ENCODE measurements around the gene MEIS2.

Gene MEIS2

DNA sequence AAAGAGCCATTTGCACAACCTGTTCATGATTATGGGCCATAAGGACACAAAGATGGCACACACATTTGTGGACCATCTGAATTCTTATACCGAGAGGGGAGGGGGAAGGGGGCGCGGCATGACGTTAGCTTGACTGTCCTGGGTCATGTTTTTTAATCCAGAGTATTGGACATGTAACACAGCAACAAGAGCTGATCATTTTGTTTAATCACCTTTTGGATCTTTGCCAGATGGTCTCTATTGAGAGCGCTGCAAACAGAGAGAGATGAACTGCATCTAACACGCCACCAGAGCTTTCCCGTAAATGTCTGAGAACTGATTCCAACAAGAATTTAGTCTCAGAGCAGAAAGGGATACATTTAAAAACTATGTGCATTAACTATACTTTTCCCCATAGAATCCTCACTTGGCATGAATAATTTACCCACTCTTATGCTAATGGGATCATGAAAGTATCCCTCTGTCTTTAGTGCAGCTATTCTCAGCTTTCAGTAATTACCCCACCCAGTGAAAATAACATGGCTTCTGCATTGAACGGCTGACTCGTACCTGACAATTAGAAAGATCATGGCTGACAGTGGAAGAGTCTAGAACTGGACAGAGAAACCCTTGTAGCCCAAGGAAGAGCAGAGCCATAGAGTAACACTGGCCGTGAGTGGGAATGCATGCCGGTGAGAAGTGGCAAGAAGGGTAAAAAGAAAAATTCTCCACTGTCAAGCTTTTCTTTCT, 22.6 kb downstream of the MEIS2 start:
- DNase-seq (ENCODE audit: low spot score): no peak

DNA sequence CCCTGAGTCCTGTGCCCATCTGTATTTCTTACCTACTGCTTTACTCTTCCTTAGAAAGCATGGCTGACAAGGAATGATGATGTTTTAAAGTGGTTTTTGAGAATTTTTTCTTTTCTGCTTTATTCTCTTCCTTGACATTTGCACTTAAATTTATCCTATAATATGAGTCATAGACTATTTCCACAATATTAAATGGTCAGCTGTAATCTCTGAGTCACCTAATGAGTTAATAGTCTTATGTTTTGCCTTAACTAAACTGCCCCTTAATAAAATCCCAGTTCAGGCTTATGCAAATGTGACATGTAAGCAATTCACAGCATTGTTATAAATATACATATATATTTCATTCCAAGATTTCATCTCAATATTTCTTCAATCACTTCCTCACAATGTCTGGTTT, 23.8 kb downstream of the MEIS2 start:
- no peak for DNase-seq (ENCODE audit: low spot score)

DNA sequence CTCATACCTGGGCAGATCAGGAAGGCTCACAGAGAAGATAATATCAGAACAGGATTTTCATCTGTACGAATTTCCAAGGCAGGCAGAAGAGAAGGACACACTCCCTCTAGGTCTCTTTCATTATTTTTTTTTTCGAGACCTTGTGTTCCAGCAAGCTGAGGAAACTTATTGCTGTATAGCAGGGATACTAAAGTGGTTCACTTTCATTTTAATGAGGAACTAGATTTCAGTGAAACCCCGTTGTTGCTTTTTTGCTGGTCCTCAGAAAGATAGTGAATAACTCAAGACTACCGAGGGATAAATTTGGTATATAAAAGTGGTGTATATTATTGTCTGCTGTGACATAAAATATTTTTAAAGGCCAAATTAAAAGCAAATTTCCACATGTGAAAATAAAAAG, 24.6 kb downstream of the MEIS2 start:
- DNase-seq (ENCODE audit: low spot score): no peak

DNA sequence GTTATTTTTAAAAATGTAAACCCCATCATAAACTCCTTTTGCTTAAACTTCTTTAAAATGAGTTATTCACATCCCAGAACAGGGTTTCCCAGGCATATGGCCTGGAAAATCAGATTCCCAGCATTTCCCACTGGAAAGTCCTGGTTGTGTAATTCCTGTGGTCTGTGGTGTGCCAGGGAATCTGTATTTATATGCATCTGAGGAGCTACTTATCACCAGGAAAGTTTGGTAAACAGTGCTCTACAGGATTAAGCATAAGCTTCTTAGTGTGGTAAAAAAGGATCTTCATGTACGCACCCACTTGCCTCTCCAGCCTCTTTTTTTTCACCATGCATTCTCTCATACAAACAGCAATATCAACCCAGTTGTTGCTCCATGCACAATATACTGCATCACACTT, 28.2 kb downstream of the MEIS2 start:
- no peak for DNase-seq (ENCODE audit: low spot score)

DNA sequence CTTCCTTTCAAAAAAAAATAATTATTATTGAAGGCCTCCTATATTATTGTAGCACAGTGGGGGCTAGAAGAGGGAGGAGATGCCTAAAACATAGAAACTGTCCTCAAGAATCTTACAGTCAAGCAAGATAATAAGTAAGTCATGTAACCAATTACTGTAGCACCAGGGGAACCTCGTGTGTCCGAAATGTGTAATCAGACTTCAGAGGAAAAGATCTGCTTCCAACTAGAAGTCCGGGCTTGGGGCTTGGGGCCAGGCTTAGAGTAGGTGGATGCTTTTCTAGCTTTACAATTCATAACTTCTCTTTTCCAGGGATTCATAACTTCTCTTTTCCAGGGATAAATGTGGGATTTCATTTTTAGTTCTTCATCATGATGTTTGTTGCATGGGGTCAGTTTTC, 29.2 kb downstream of the MEIS2 start:
- no peak for DNase-seq (ENCODE audit: low spot score)

DNA sequence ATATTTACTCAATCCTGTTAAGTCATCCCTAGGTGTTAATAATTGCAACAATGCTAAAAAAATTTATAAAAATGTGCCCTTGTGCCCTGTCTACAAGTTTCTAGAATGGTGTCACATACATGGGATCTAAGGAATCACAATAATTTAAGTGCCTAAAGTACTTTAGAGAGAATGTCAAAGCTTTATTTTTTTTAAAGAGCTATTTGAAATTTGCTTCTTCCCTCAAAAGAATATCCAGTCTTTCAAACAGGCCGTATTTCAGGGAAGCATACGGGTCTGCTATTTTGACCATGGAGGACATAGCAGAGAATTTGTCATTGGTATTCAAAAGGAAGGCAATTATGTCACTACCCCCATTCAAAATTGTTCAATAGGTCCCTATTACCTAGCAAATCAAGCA, 29.7 kb downstream of the MEIS2 start:
- no peak for DNase-seq (ENCODE audit: low spot score)

DNA sequence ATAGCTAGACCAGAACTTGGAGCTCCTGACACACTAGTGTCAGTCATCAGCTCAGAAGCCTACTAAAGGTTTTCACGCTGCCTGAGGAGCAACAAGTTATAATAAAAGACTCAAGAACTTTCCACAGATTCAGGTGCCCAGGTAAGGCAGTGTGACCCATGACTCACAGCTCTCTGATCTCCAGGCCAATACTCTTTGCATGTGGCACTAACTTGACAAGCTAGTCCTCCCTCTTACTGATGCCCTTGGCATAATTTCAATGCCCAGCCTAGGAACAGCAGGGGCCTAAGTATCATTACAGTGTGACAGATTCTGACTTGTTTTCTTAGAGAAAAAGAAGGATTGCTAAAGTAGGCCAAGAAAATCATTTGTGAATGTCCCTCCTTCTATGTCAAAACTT, 38.4 kb downstream of the MEIS2 start:
- DNase-seq (ENCODE audit: low spot score): no peak

DNA sequence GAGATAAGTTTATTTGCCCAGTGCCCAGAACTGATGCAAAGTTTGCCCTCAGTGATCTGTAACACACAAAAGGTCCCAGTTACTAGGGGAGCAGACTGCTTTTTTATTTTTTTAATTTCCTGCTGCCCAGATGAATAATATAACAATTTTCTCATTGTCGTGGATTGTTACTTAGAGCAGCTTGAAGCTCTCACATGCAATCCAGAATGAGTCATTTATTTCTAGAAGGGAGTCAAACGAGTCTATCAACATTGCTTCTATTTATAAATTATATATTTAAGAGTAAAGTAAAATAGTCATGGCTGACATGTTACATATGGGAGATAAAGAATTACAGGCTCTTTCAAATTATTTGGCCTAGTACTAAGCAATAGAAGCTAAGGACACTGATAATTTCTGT, 41.3 kb downstream of the MEIS2 start:
- DNase-seq (ENCODE audit: low spot score): no peak

DNA sequence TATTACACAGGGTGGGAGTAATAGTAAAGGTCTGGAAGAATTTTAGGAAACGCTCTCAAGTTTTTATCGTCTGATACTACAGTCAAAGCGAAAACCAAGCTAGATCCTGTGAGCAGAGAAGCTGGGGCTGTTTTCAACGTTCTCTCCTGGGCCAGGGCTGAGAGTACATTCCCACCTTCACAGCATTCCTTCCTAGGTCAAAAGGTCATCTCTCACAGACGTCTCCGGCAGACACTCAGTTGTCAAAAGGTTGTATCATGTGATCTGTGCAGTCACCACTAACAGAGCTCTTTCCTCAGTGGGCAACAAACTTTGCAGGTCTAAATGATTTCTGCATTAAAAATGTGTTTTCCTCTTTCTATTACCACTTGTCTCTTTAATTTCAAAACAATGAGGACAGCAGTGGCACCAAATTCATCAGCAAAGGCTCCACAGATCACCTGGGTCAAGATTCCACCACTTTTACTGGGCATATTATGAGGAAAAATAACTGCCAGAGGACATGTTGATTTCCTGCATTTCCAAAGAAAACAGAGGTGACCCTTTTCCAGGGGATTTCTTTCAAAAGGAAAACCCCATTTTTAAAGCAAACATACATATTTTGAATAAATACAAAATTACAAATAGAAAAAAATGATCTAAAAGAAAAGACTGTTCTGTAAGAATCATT, 41.9 kb downstream of the MEIS2 start:
- no peak for DNase-seq (ENCODE audit: low spot score)

DNA sequence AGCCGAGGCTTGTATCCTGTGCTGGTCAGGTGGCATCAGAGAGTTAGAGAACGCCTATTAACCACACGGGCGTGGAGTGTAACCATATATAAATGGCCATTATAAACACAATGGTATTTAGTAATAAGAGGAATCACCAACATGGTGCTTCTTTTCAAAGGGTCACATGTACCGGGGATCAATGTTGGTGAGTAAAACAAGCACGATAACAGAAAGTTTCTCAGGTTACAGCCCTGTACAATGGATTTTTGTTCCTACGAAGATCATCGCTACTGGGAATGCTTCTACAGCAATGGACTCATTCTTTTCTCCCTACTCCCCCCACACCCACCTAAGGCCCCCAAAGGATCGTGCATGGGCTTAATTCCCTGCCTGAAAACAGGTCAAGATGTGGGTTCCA, 42.5 kb downstream of the MEIS2 start:
- DNase-seq (ENCODE audit: low spot score): no peak

DNA sequence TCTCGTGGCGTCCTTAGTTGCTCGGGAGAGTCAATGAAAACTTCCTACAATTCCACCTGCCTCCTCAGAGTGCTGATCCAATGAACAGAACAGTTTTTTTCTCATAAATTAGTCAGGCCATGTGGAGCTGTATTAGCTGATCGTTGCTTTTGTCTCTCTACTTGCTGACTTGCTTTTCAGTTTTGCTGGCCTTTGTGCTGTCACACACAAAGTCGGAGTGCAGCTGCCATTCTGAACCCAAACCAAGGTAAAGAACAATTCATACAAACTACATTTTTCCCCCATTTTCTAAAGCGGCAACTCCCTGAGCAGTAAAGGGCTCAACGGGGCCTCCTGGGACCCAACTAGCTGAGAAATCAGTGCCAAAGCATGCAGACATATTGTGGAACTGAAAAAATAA, 43.1 kb downstream of the MEIS2 start:
- no peak for DNase-seq (ENCODE audit: low spot score)

DNA sequence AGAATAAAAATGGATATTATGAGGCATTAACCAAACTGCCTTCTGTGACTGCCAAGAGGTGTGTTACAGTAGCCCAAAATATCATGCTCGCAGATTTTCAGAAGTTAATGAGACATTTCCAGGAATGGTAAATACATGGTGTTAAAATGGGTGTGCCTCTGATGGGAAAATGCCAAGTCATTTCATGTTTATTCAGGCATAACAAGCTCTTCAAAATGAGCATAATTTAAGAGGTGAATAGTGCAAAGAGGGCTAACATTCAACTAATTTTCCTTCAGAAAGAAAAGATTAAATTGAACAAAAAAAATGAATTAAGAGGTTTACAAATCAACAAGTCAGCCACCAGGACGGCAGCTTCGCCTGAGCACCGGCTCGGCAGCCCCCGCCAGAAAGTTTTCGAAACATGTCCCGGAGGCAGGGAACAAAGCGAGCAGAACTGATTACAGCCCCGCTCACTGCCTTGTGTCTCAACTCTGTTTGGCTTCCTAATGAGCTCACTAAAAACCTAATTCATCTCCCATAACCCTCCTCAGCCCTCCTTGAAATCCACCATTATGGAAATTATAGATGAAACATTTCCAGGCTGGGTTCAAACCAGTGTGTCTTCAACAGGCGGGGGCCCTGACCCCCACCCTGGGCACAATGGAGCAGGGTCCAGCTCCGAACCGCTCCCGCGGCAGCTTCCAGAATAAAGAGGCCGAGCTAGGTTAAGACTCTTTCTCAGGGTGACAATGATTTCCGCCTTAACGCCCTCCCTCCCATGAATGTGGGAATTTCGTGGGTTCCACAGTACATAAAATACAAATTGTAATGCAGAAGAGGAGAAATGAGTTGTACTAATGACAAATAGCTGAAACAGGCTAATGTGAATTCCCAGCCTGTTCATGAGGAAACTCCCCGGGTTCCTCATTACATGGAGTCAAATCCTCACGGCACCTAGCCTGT, 43.9 kb downstream of the MEIS2 start:
- no peak for DNase-seq (ENCODE audit: low spot score)

DNA sequence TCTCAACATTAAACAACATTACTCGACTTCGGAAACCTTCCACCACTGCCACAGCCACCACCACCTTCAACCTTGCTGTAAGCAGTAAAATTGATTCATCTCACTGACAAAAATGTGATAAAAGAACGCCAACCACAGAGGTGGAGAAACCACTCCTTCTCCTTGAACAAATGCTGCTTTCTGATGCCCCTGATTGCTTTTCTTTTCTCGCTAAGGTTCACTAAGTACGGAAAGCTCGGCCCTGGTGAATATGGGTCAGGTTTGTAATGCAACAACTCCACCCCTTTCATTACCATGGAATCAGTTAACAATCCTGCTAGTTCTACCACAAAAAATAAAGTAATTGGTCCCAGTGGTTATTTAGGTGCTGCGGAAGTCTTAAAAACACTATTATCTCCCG, 44.9 kb downstream of the MEIS2 start:
- DNase-seq (ENCODE audit: low spot score): no peak

DNA sequence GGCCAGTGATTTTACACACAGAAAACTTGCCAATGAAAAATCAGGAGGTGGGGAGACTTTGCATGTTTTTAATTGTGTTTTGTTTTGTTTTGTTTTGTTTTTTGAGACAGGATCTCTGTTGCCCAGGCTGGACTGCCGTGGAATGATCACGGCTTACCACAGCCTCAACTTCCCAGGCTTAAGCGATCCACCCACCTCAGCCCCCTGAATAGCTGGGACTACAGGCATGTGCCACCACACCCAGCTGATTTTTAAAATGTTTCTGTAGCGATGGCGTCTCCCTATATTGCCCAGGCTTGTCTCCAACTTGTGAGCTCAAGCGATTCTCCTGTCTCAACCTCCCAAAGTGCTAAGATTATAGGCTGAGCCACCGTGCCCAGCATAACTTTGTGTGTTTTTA, 46.0 kb downstream of the MEIS2 start:
- no peak for DNase-seq (ENCODE audit: low spot score)

DNA sequence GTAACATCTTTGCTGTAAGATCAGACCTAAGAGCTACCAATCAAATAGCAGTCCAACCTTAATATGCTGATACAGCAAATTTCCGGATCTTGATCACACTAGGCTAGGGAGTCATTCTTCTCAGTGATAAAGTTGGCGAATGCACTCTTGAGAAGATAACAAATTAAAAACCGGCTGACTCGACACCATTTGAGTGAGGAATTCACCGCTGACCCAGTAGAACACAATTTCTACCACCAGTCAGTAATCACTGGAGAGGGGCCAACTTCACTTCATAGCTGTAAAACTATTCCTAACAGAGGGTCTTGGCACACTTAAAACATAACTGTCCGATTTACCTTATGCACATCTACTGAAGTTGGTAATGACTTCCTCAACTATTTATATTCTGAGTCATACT, 47.2 kb downstream of the MEIS2 start:
- DNase-seq (ENCODE audit: low spot score): no peak

DNA sequence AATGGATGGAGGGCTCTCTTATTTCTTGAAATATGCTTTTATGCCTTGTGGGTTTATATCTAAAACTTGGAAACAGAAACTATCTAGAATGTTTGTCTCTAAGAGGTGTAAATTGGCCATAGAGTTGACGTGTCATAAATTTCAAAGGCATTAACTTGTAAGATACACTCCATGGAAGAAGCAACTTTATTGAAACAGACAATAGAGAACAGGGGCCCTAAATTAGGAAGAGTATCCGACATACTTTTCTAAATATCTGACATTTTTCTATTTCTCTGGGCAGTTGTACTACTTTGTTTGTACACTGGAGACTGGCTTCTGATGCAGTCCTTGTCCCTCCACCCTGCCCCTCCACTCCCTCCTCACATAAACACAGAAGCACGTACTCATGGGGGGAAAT, 50.0 kb downstream of the MEIS2 start:
- no peak for DNase-seq (ENCODE audit: low spot score)

DNA sequence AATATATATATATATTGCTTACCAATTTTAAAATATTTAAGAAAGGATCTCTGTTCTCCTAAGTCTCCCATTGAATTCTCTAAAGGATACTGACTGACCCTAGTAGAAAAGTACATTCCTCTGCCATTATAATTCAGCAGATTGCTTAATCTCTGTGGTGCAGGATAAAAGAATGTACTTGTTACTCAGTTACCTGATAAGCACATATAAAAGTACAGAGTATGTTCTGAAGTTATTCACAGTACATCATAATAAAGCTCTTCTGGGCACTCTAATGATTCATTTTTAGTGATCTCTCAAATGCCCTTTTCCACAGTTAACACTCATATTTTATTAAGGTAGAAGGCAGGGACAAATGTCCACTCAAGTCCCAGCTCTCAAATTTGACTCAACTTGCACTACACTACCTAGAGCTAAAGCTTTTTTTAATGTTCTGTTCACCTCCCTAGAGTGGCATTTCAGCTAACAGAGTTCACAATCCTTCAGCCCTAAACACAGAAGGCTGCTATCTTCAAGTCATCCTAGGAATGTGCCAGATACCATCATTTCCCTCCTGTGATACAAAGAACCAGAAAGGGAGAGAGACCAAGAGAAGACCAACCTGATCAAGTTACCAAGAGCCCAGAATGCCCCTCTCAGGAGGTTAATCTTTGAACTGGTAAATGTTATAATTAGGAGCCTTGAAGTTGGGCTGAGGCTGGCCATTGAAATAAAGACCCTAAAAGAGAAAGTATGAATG, 53.3 kb downstream of the MEIS2 start:
- no peak for DNase-seq (ENCODE audit: low spot score)

DNA sequence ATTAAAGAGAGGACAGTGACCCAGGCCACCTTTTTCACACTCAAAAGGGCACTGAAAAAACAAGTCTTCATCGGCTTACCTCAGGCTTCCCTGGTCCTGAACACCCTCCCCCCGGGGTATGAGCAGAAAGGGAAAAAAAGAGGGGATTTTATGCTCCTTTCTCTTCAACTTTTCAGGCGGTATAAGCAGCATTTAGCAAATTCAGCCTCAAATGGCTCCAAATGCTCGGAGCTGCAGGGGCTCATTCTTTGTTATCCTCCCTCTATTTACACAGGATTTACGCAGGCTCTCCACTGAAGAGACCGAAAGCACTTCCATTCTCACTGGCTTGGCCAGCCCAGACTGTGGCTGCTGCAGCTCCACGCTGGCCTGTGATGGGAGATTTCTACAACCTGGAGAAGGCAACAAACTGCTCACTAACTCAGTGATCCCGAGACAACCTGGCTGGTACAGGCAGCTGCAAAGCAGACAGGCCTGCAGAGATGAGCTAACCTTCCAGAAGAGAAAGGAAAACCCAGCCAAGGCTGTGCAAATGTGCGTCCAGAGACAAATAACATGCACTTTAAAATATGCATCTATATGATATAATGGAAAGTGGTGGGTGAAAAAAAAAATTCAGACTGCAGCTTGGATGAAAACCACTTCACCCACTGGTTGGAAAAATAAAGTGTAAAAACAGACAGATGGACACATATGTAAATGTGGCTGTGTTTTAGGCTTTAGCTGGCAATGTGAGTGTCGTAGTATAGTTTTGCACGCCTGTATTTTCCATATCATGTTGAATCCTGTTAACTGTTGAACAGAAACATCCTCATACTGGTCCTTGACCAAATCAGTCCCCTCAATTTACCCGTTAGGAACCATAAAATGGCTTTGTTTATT, 54.2 kb downstream of the MEIS2 start:
- no peak for DNase-seq (ENCODE audit: low spot score)

DNA sequence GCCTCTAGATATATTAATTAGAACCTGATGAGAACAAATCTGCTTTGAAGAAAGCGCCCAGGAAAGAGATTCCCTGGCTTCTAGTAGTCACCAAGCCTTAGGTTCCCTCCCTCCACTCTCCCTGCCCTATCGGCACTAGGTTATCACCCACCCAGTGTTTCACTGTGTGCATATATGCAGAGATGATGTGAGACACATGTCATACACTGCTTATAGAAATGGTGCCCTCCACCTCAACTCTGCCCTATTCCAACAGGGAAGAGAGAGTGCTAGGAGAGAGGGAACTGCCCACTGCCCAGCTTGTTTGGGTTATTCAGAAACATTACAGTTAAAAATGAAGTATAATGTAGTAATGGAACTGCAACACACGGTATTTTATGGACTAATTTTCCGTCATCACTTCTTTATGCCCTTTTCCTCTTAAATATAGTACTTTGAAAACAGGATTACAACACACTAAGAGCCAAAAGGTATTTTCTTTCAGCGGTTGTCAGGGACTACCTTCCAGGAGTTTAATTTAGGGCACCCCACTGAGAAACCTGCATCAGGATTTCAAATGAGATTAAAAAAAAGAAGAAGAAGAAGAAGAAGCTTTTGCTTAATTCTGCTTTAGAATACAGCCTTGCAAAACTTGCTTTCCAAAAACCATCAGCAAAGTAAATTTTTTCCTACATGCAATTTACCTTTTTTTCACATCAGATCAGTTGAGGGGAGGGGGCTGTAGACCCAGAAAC, 55.3 kb downstream of the MEIS2 start:
- DNase-seq (ENCODE audit: low spot score): no peak

DNA sequence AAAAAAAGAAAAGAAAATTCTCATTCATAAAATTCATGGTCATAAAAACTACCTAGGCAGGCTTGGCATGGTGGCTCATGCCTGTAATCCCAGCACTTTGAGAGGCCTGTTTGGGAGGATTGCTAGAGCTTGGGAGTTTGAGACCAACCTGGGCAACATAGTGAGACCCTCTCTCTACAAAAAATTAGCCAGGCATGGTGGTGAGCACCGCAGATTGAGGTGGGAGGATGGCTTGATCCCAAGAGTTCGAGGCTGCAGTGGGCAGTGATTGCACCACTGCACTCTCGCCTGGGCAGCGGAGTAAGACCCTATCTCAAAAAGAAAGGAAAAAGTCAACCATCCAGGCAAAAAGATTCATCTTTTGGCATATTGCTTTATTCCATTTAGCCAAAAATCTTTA, 58.5 kb downstream of the MEIS2 start:
- DNase-seq (ENCODE audit: low spot score): no peak

DNA sequence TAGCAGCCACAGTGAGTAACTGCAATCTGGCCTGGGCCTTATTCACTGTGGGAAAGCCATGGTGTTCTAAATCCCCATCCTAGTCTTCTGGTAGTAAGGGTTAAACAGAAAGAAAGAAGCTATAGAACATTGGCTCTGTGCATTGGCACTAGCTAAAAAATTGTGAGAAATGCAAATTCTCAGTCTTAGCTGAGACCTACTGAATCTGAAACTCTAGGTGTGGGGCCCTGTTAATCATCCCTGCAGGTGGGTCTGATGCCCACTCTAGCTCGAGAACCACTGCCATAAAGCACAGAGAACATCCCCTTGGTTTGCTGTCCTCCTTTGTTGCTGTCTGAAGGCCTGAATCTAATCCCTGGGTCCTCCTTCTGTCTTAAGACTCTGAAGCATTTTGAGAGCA, 59.3 kb downstream of the MEIS2 start:
- DNase-seq (ENCODE audit: low spot score): no peak

All from activated CD4-positive, alpha-beta T cell treated with anti-CD3 and anti-CD28 coated beads, Interleukin-2, Interleukin-4, amounts not matched to agents 100 ng/mL and 50 ng/mL, durations not matched to agents 16 hours and 8 hours (primary cell).